MV-4-11 (cell line): Measurements from ENCODE around the gene MXI1.

Source experiments
- DNase-seq: peaks from one replicate; lab custom pipeline; 2025; lab: John Stamatoyannopoulos, UW

MXI1 gene

GRCh38 chr10:110275128-110275729 is 67.8 kb downstream of the MXI1 start:
- no peak for DNase-seq

GRCh38 chr10:110276603-110277002 is 69.2 kb downstream of the MXI1 start:
- DNase-seq, result no peak

GRCh38 chr10:110277591-110277990 is 70.2 kb downstream of the MXI1 start:
- no peak for DNase-seq

- no peak for DNase-seq
Measured at GRCh38 chr10:110278562-110279406, 71.4 kb downstream of the MXI1 start.

GRCh38 chr10:110279407-110279986 is 72.1 kb downstream of the MXI1 start:
- peak; percentile 79 for DNase-seq

GRCh38 chr10:110284262-110284661 is 76.9 kb downstream of the MXI1 start:
- DNase-seq, result no peak

- DNase-seq, result no peak
Measured at GRCh38 chr10:110285501-110285900, 78.1 kb downstream of the MXI1 start.

GRCh38 chr10:110286841-110287240 is 79.4 kb downstream of the MXI1 start:
- DNase-seq, result no peak

- no peak for DNase-seq
Measured at GRCh38 chr10:110296966-110297365, 89.6 kb downstream of the MXI1 start.

GRCh38 chr10:110300486-110300986 is 93.1 kb downstream of the MXI1 start:
- no peak for DNase-seq

- DNase-seq, result no peak
Measured at GRCh38 chr10:110303681-110304080, 96.3 kb downstream of the MXI1 start.

- no peak for DNase-seq
Measured at GRCh38 chr10:110304394-110304779, 97.0 kb downstream of the MXI1 start.

GRCh38 chr10:110304780-110305421 is 97.5 kb downstream of the MXI1 start, which contains the start of gene SMNDC1:
TSS of gene SMNDC1 (minus strand) at chr10:110304920. CDS start at chr10:110303587, 1,333 bp downstream.
- peak; percentile 96 for DNase-seq

GRCh38 chr10:110305767-110306451 is 98.5 kb downstream of the MXI1 start:
- DNase-seq, result peak; percentile 93

- DNase-seq, result no peak
Measured at GRCh38 chr10:110306452-110306768, 99.0 kb downstream of the MXI1 start.

- no peak for DNase-seq
Measured at GRCh38 chr10:110307805-110308204, 100.4 kb downstream of the MXI1 start.

- DNase-seq, result no peak
Measured at GRCh38 chr10:110310741-110311140, 103.3 kb downstream of the MXI1 start.

GRCh38 chr10:110311357-110311949 is 104.0 kb downstream of the MXI1 start:
- DNase-seq, result peak; percentile 36

- DNase-seq, result no peak
Measured at GRCh38 chr10:110312206-110312605, 104.8 kb downstream of the MXI1 start.

GRCh38 chr10:110313674-110314073 is 106.3 kb downstream of the MXI1 start:
- no peak for DNase-seq
